Stimulated activated CD4-positive, alpha-beta T cell treated with anti-CD3 and anti-CD28 coated beads, Interleukin-4, amount 100 ng/mL, for 1 hour (primary cell): ENCODE measurements around the gene BCAP31.
"Not testable (repeated sequence)": the region's sequence is repeated elsewhere in the genome, so short reads cannot be mapped to it uniquely, and the experiment has no call there.

Experiments
- DNase-seq: peaks from one replicate; pipeline ENCODE4 v3.0.0-alpha.2; 2020

The BCAP31 gene

DNA sequence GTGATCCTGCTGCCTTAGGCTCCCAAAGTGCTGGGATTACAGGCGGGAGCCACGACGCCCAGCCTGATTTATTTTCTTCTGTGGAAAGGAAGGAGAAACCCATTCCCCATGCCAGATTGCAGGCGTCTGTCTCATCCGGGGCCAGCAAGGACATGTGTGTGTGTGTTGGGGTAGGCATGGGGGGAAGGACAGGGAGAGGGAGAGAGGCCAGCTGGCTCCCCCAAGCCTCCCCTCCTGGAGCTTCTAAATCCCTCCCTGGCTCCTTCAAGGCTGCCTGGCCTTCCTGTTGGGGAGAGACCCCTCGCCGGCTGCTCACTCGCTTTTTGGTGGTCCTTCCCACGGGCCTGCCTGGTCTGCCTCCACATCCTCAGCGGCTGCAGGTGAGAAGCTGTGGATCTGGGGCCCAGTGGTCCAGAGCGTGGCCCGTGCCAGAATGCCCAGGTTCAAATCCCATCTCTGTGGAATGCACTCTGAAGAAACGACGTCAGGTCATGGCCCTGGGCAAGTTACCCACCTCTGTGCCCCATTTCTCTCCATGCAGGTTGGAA lies 38.5 kb upstream of the BCAP31 start:
- no peak for DNase-seq

DNA sequence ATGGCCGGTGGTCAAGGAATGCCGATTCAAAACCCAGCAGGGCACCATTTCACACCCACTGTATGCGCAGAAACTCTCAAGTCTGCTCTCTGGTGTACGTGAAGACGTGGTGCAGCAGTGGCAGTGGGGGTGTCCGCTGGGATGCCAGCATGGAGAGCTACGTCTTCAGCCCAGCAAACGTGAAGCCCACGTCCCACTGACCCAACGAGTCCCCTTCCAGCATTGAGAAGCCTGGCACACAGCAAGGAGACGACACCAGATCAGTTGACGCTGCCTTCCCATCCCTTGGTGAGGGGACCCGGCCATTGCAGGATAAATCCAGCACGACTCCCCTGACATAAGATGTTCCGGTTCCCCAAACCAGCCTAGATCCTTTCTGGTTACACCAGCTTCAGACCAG lies 37.7 kb upstream of the BCAP31 start:
- DNase-seq: no peak

GRCh38 chrX:153755136-153755535 lies 30.9 kb upstream of the BCAP31 start:
- no peak for DNase-seq

- DNase-seq: no peak
Observed at GRCh38 chrX:153750127-153750774, 26.1 kb upstream of the BCAP31 start.

DNA sequence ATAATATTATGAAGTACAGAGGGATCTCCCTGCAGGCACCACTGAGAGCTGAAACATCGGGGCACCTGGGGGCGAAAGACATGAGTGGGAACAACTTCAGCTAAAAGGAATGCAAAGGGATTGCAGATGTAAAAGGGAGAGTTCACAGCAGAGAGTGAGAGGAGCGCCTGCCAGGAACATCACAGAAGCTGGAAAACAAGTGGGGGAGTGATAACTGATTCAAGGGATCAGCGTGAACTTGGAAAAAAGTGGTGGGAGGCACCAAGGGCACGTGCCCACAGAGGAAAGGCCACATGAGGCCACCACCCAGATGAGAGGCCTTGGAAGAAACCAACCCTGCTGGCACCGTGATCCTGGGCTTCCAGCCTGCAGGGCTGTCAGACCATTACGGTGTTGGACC lies 24.8 kb upstream of the BCAP31 start:
- DNase-seq: not testable (repeated sequence)

DNA sequence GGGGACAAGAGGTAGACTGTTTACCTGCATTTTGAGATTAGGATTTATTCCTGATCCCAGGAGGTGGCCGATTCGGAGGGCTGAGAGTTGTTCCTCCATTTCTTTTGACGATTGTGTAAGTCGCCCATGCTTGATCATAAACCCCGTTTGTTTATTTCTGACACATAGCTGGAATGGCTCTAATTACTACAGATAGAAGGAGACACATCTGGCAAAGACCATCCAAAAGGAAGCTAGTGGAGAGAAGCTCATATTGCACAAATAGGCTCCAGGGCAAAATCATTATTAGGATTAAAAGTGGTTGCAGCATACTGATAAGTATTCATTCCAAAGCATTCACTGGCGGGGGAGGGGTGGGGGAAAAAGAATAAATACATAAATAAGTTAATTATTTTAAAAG lies 22.8 kb upstream of the BCAP31 start:
- DNase-seq: not testable (repeated sequence)

- no peak for DNase-seq
Observed at GRCh38 chrX:153746359-153746758, 22.2 kb upstream of the BCAP31 start.

- not testable (repeated sequence) for DNase-seq
Observed at GRCh38 chrX:153745067-153745433, 20.9 kb upstream of the BCAP31 start.

DNA sequence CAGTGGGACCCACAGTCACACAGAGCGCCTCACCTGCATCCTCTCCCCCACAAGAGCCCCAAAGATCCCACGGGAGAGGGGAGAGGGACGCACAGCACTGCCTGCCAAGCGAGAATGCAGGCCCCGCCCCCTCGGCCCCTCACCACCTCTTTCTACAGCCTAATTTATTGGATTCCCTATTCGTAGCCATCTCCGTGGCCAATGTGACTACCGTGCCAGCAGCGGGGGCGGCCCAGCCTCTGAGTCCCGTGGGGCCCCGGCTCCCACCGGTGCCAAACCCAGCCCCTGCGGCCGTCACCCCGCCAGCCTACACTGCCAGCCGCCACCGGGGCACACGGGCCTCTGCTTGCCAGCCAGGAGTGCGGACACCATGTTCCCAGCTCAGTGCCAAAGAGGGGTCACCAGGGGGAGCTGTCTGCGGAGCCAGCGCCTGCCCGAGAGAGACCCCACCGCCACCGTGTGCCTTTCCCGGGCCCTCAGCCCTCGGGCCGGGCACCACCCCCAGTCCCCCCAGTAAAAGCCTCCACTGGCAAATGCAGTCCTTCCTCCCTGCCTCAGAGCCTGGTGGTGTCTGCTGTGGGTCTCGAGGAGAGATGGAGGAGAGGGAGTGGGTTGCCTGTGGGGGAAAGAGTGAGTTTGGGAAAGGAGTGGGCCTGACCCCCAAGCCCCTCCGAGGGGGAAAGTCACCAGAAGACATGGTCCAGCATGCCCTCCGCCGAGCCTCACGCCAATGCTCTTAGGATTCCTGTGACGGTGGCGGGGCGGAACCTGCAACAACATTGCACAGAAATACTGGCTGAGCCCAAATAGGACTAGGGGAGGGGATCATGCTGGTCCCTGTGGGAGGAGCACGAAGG lies 20.3 kb upstream of the BCAP31 start:
- DNase-seq: no peak

DNA sequence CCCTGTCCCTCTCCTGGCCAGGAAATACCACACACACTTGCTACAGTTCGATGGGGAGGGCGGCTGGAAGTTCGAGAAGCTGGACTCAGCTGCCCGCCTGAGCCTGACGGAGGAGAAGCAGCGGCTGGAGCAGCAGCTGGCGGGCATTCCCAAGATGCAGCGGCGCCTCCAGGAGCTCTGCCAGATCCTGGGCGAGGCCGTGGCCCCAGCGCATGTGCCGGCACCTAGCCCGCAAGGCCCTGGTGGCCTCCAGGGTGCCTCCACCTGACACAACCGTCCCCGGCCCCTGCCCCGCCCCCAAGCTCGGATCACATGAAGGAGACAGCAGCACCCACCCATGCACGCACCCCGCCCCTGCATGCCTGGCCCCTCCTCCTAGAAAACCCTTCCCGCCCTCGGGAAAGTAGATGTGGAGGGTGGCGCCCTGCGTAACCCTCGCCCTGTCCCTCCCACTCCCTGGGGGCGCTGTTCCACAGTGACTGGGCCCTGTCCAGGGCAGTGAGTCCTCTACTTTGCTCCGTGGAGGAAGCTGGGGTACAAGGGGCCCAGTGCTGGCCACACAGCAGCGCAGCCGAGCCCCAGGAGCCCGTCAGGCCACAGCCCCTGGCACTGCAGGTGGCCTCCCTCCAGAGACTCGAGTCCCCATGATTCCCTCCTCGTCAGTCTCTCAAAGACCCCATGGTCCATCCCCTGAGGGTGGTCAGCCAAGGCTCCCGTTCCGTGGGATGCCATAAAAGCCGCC lies 19.5 kb upstream of the BCAP31 start:
- not testable (repeated sequence) for DNase-seq

- DNase-seq: not testable (repeated sequence)
Observed at GRCh38 chrX:153742796-153743467, 18.7 kb upstream of the BCAP31 start.

- DNase-seq: not testable (repeated sequence)
Observed at GRCh38 chrX:153742111-153742510, 17.9 kb upstream of the BCAP31 start.

DNA sequence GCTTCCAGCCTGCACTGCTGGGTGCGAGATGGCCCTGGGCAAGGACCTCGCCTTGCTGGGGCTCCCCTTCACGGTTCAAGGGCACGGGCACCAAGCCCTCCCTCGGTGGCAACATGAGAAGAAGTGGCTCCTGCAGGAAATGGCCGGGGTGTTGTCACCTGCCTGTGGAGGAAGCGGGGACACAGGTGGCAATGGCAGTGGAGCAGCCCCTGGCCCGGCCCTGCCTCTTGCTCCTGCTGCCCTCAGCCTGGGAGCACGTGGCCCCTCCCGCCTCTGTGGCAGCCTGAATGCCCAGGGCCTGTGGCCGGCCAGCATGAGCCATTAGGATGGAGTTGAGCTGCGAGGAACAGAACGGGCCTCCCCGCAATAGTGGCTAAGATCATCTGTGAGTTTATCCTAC lies 17.3 kb upstream of the BCAP31 start:
- DNase-seq: no peak

- no peak for DNase-seq
Observed at GRCh38 chrX:153740631-153741222, 16.5 kb upstream of the BCAP31 start.

DNA sequence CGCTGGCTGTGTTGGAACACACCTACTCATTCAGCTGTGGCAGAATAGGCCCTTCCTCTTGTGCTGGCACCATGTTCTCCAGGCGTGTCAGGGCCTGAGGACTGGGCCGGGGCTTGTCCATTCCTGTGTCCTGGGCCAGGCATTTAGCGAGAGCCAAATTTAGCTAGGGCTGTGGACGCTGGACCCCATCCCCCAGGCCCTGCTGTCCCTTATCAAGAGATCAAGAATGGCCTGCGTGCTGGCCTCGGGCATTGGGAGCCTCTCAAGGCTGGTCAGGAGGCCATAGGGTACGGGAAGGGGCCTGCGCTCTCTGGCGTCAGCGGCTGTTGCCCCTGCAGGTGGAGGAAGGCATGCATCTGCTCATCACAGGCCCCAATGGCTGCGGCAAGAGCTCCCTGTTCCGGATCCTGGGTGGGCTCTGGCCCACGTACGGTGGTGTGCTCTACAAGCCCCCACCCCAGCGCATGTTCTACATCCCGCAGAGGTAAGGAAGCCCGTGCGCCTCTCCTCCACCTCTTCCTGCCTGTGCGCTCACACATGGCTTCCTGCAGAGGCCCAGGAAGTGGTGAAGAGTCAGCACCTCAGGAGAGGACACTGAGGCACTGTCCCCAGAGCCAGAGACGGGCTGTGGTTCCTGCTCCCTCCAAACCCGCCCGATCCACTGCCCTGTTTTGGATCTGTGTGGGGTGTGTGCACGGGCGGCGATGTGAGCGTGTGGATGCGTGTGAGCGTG lies 15.7 kb upstream of the BCAP31 start:
- DNase-seq: peak; percentile 19

DNA sequence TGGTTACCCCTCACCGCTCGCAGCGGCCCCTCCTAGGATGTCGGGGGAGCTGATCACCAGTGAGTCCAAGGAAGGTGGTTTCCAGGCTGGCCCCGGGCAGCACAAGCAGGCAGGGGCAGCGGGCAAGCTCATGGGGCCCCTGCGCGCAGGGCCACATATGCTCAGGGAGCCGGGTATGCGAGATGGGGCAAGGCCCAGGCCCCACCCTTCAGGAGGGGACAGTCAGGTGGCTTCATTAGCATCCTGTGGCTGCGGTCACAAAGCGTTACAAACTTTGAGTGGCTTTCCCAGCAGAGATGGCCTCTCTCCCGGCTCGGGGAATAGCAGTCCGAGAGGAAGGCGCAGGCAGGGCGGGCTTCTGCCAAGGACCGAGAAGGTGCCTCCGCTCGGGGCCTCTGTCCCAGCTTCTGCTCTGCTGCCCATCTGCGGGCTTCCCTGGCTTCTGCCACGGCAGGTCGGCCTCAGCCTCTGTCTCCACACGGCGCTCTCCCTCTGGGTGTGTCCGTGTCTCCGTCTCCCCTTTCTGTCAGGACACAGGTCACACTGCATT lies 13.9 kb upstream of the BCAP31 start:
- DNase-seq: no peak

DNA sequence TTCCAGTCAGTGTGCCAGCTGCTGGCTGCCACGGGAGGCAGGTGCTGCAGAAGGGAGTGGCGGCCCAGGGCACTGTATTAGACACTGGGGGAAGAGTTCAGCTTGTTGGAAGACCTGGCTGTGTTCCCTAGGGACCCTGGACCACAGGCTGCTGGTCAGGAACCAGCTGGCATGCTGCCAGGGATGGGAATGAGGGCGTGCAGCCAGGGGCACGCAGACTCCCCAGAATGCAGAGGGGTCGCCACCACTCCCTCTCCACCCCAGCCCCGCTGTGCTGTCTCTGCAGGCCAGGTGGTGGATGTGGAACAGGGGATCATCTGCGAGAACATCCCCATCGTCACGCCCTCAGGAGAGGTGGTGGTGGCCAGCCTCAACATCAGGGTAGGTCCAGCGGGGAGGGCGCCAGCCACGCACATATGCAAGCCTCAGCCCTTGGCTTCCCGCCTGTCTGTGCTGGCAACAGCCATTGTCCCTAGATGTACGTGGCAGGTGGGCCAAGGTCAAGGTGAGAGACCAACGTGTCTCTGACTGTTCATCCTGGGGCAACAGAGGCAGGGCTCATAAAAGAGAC lies 12.8 kb upstream of the BCAP31 start:
- DNase-seq: no peak

DNA sequence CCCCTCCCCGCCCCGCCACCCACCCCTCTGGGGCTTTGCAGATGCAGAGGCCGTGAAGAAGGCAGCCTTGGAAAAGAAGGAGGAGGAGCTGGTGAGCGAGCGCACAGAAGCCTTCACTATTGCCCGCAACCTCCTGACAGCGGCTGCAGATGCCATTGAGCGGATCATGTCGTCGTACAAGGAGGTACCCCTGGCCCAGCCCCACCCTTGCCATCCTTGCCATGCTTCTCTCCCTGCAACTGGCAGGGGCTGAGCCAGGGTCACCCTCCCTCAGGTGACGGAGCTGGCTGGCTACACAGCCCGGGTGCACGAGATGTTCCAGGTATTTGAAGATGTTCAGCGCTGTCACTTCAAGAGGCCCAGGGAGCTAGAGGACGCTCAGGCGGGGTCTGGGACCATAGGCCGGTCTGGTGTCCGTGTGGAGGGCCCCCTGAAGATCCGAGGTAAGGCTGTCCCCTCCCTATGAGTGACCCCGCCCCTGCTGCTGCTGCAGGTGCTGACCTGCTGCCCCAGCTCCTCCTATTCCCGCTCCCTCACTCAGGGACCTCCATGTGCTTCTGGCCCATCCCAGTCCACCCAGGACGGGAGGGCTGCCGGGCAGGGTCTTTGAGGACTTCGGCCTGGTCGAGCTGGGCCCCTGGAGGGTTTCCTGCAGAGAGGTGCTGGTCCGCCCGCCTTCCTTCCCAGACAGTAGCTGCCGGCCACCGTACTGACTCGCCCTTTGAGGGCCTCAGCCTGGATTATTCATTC lies 12.1 kb upstream of the BCAP31 start:
- DNase-seq: no peak

GRCh38 chrX:153735274-153735673 lies 11.1 kb upstream of the BCAP31 start:
- no peak for DNase-seq

DNA sequence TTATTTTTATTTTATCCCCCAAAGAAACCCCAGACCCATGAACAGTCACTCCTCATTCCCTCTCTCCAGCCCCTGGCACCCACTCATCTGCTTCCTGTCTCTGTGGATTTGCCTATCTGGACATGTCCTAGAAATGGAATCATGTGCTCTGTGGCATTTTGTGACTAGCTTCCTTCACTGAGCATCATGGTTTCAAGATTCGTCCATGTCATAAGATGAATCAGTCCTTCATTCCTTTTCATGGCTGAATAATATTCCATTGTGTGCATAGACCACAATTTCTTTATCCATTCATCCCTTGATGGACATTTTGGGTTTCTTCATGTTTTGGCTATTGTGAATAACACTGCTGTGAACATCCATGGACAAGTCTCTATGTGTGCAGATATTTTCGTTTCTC lies 10.7 kb upstream of the BCAP31 start:
- no peak for DNase-seq
